ENCODE measurements around the gene SRP14.

Gene SRP14

DNA sequence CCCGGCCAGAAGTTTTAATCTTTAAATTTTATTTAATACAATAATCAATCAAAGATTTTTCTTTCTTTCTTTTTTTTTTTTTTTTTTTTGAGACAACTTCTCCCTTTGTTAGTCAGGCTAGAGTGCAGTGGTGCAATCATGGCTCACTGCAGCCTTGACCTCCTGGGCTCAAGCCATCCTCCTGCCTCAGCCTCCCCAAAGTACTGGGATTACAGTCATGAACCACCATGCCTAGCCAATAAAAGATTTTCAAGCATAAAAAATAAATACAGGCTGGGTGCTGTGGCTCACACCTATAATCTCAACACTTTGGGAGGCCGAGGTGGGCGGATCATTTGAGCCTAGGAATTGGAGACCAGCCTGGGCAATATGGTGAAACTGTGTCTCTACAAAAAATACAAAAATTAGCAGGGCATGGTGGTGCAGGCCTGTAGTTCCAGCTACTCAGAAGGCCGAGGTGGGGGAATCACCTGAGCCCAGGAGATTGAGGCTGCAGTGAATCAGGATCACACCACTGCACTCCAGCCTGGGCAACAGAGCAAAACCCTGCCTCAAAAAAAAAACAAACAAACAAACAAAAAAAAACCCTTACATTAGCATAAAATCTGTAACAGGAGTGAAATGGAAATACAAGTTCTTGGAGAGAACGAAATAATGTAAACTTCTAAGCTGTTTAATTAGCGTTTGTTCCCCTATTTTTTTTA, 29.1 kb upstream of the SRP14 start:
- DNase-seq (ENCODE audit: low read depth, low spot score), result no peak

DNA sequence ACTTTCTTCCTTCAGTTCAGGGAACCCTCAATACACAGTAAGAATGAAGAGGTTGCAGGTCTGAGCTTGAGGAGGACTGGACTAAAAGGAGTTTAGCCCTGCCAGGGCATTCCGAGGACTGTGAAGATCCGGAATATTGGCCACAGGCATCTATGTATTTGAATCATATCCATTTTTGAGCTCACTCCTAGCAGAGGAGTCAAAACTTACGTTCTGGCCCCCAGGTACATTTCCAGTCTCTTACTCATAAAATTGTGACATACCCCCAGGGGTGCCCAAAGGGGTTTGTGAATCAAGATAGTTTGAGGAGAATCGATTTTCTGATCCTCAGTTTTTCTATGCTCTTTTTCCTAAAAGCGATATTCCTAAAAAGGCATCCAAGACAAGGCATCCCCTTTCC, 27.6 kb upstream of the SRP14 start:
- no peak for DNase-seq (ENCODE audit: low read depth, low spot score)

DNA sequence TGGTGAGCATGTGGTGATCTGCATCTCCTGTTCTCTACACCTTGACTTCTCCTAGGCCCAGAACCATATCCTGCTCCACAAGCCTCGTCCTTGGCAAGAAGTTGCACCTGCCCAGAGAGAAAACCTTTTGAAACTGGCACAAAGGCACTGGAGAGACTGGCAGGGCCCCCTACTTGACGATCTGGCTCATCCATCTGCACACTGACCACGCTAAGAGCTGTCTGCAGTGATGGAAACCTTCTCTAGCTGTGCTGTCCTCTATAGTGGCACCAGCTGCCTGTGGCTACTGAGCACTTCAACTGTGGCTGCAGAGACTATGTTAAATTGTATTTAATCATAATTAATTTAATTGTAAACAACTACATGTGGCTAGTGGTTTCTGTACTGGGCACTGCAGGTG, 26.2 kb upstream of the SRP14 start:
- DNase-seq (ENCODE audit: low read depth, low spot score), result no peak

DNA sequence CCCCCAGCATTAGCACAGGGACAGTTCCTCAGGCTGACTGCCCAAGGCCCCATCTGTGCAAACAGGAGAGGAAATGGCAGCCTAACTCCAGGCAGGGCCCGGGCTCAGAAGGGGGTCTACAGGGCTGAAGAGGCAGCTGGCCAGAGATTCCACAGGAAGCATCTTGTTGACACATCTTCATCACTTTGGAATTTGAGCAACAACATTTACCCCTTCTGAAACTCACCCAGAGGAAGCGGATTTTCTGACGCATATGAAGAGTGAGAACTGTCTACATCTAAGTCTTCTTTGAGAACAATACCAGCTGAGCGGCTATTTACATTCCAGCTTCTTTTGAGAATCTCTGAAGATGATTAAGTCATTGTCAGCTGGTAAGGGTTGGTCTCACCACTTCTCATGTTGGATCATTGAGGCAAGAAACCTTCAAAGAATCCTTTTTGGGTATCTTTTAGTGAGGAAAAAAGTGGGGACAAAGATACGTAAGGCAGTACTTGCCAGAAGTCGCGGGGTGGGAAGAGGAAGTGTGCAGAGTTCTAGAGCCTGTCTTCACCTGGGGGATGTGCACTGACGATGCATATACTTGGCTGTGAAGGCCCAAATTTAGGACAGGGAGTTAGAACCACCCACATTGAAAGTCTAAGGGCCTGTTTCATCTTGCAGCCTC, 25.4 kb upstream of the SRP14 start:
- no peak for DNase-seq (ENCODE audit: low read depth, low spot score)

DNA sequence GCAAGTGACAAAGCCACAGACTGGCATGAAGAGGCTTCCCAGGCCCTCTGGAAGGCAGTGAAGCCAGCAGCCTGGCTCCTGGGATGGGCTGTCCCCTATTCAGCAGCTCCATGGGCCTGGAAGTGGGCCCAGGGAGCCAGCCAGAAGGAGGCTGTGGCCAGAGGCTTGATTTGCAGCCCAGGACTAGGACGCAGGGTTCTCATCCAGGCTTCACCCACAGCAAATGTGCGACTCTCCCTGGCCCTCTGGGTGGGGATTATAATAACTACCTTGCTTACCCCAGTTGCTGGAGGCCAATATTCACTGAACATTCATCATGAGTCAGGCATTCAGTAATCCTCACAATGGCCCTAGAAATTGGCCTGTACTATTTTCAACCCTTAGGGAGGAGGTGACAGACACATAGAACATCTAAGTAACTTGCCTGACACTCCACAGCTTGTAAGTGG, 24.6 kb upstream of the SRP14 start:
- no peak for DNase-seq (ENCODE audit: low read depth, low spot score)

DNA sequence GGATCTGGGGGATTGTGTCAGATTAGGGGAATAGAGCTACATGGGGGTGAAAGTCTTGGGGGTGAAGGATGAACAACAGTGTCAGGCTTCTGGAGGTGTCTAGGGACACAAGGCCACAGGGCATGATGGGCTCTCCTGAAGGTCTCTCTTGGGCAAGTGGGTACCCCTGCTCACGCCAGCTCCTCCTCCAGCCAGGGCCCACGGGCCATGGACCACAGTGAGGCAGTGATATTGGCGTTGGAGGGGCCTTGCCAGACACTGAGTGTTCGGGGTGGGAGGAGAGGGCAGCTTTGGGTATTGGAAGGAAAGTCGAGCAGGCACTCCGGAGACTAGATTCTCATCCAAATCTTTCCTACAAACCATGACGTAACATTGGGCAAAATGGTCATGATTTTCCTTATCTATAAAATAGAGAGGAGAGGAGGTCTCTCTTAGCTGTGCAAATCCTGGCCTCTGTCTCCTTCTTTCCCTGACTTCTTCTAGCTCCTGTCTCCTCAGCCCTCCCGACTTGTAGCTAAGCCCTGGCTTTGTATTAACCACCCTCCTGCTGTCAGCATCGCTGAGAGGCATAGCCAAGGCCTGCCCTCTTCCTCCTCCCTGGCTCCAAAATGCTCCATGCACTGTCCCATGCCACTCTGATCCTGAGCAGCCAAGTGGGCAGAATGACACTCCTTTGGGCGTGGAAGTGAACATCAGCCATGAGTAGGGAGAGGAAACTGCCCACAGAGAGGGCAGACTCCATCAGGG, 24.0 kb upstream of the SRP14 start:
- no peak for DNase-seq (ENCODE audit: low read depth, low spot score)

DNA sequence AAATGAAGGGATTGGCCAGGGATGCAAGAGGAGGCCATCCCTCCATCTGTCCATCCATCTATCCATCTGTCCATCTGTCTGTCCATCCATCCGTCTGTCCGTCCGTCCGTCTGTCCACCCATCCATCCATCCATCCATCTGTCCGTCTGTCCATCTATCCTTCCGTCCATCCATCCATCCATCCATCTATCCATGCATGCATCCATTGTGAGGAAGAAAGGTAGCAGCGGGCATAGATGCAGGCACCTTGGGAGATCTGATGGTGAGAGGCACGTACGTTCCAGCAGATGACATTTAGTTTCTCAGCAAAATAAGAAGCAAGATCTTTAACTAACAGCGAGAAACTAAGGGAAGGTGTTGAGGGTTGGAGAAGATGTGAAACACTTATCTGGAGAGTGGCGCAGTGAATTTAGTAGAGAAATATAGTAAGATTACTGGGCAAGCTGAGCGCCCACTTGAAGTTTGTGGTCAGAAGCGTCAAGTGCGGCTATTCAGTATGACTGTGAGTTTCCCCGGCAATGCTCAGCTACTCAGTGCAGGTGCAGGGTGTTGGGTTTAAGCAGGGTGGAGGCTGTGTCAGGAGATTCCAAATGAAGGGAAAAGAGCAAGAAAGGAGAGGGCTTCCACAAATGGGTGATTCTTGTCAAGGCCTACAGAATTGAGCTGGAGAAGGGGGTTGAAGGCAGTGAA, 22.4 kb upstream of the SRP14 start:
- no peak for DNase-seq (ENCODE audit: low read depth, low spot score)

DNA sequence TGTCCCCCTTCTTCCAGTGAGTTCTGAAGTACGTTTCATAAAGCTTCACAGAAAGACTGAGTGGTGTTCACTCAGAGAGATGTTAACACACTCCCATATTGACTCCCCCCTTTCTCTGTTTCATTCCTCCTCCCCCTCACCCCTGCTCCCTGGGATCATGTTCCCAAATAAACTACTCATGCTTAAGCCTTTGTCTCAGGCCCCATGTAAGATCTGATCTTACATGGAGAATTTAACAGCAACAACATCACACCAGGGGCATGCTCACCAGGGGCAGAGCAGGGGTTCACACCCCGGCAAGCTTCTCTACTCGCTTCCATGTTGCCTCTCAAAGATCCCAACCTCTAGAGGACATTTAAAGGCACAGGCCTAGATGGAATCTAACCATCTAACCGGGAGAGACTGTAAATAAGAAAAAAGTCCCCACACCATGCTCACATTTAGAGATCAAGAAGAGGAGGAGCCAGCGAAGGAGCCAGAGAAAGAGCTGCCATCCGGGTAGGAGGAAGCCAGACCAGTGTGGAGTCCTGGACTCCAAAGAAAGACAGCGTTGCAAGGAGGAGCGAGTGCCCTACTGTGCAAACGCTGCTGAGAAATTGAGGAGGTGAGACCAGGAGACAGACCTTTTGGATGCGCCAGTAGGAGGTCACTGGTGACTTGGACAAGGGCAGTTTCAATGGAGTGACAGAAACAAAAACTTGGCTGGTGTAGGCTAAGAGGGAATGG, 21.4 kb upstream of the SRP14 start:
- no peak for DNase-seq (ENCODE audit: low read depth, low spot score)

DNA sequence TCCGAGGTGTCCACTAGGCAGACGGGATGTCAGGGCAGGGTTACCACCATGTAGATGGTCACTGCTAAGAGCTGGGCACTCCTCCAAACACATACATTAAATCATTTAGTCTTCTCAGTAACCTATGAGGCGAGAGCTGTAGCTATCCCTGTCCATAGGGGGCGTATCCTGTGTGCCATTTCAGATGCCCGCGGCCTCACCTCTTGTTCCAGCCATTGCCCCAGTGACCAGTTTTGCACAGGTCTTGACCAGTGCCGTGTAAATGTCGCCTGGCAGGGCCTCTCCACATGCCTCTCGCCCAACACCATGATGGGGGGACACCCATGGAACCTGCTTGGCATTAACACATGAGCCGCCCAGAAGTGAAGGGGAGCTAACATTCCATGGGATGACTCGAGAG, 20.8 kb upstream of the SRP14 start:
- DNase-seq (ENCODE audit: low read depth, low spot score), result no peak

DNA sequence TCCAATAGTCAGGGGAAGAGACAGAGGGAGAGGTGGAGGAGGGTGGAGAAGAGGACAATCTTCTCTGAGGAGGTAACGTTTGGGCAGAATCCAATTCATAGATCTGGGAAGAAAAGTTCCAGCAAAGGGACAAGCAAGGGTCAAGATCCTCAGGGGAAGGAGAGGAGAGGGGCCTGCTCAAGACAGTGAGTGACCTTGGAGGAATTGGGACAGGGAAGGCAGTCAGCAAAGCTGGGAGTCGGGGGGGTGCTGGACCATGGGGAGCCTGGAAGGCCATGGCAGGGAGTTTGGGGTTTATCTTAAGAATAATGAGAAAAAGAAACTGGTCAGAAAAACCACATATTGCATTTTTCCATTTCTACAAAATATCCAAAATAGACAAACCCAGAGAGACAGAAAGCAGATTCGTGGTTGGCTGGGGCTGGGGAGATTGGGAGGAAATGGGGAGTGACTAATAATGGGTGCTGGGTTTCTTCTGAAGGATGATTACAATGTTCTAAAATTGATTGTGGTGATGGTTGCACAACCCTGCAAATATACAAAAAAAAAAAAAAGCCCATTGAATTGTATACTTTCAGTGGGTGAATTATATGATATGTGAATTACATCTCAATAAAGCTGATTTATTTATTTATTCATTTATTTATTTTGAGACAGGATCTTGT, 19.6 kb upstream of the SRP14 start:
- no peak for DNase-seq (ENCODE audit: low read depth, low spot score)

DNA sequence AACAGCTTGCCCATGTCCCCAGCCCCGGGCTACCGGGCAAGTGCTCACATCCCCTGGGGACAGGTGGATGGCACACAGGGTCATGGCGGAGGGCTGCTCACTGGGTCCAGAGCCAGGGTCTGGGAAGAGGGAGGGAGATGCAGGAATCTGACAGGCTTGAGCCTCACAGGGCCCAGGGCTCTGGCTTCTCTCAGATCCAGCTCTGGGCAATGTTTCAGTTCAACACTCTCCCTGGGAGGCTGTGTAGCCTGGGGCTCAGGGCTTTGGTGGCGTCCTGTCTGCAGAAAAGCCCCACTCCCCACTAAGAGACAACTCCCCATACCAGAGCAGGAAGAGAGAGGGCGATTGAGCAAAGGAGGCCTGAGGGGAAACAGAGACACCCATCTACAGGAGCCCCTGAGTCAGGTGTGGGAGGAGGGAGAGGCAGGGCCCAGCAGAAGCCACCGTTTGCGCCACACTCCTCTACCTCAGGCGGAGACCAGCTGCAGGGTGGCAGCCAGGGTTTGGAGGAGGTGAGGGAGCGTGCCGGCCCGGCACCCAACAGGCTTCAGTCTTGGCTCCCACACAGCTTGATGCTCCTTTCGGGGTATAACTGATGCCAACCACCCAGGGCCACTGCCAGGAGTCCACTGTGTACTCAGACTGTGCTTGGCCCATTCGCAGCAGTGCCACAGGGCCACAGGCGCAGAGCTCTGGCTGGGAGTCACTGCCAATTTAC, 16.8 kb upstream of the SRP14 start:
- peak; percentile 93 for DNase-seq (ENCODE audit: low read depth, low spot score)

DNA sequence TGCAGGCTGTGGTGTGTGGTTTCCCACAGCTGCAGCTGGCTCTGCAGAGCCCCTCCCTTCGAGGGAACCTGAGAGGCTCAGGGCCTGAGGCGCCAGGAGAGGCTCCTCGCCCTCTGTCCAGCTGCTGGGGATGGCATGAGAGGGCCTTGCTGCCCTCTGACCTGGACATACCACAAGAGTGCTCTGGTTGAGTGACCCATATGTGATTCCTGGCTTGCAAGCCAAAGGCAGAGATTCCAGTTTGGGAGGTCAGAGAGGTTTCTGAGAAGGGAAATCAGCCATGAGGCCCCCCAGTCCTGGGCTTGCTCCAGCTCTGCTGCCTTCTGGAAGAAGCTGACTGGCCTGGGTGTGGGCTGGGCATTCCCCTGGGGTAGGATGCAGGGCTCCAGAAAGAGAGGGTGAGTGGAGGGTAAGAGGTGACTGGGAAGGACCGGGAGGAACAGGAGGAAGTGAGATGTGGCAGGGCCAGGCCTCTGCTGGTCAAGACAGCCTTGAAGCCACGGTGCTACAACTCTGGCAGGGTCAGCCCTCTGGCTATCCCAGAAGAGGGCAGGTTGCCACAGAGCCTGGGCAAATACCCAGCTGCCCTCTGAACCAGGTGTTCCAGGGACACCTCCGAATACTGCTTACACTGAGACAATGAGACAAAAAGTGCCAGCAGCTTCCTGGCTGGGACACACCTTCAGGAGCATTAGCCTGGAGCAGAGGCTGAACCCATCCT, 16.0 kb upstream of the SRP14 start:
- peak; percentile 72 for DNase-seq (ENCODE audit: low read depth, low spot score)

DNA sequence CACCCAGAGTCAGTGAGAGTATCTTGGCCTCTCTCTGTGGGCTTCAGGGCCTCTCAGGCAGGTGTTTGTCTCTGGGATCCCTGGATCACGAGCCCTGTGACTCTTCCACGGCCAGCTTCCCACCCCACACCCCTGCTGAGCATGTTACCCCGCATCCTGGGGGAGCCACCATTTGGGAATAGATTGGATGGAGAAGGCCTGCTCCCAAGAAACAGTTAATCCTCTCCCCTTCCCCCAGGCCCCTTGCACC, 15.5 kb upstream of the SRP14 start:
- no peak for DNase-seq (ENCODE audit: low read depth, low spot score)

DNA sequence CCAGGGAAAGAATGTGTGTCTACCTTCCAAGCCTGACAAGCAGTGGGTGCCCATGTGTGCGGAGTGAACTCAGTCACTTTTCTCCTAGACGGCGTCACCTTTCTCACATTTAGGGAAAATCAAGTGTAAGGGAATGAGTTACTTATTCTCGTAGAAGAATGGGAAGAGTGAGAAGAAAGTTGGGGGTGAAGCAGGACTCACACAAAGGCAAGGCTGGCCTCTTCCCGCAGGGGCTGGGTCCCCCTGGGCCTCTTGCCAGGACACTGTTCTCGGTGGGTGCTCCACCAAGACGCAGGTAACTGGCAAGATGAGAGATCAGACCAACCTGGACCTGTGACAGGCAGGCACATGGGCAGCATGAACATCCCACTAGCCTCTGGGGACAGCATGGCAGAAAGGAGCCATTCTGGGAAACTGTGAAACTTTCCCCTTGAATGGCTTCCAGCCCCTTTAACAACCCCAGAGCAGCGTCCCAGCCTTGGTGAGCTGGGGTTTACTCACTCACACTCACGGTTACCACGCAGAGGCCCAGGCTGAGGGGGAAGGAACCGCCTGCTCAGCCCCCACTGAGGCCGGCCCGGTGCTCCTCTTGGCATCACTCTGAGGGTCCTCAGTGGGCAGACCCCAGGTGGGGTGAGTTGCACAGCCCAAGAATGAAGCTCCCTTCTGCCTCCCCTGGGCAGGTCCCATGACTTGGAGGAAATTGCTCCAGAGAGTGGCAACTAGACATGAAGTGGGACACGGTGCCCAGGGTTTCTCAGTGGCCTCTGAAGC, 15.0 kb upstream of the SRP14 start:
- DNase-seq (ENCODE audit: low read depth, low spot score), result no peak

DNA sequence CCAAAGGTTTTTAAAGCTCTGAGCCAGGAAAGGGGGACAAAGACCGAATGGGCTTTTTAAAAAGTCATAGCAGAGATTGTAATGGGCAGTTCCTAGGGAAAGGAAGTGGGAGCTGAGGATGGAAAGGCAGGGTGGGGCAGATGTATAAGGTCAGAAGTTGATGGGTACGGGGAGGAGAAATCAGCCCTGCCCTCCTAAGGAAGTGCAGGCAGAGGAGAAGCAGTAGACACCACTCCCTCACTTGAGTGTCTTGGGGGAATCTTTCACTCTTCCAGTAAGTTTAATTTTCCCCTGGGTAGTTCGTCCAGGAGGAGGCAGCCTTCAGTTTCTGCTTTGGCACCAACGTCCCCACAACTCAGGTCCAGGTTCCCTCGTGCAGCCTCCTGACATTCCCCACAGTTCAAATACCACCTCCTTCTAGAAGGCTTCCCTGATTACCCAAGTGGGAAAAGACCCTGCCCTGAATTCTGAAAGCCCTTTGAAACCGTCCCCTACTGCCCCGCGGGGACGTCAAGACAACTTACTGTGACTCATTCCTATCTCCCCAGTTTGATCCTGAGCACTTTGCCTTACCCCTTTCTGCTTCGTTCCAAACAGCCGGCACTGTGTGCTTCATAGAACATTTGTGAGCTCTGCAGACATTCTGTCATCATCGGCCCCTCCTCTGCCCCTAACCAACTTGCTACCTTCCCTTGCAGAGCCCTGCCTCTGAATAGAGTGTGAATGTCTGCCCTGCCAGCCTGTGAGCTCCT, 14.3 kb upstream of the SRP14 start:
- DNase-seq (ENCODE audit: low read depth, low spot score), result peak; percentile 20

DNA sequence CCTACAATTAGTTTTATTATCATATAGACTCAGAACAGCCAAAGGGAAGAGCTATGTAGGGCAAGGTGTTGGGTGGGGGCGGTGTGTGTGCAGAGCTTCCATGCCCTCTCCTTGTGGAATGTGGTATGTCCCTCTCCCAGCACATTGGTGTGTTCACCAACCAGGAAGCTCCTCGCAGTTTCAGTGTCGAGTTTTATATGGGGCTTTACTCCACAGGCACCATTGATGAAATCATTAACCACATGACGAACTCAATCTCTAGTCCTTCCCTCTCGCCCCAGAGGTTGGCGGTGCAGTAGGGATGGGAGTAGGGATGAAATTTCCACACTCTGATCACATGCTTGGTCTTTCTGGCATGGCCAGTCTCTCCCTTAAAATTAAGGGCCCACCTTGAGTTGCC, 13.6 kb upstream of the SRP14 start:
- no peak for DNase-seq (ENCODE audit: low read depth, low spot score)

DNA sequence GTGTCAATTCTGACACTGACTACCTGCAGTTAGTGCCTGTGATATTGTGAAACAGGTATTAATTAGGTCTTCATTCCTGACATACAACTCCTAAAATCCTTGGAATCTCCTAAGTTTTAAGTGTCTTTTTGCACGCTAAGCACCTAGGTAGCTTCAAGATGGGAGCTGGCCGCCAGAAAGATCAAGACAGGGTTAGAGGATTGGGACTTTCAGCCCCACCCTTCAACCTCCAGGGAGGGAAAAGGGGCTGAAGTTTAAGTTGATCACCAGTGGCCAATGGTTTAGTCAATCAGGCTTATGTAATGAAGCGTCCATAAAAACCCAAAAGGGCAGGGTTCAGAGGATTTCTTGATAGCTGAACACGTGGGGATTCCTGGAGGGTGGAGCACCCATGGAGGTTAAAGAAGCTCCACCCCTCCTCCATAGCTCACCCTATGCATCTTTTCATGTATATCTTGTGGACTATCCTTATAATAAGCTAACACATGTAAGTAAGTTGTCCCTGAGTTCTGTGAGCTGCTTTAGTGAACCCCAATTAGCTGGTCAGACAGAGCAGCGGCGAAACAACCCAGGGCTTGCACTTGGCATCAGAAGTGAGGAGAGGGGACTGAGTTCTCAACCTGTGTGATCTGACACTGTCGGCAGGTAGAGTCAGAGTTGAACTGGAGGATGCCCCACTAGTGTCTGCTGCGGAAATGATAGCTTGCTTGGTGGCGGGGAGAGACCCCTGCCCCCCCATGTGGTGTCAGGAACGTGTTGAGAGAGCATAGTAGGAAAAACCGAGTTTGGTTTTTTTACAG, 12.8 kb upstream of the SRP14 start:
- no peak for DNase-seq (ENCODE audit: low read depth, low spot score)
